HL-60/S4 treated with retinoic acid at 250 ng/mL for 4 days and 3 days (cell line): ENCODE measurements around the gene PRR20G.

Source experiments
- in situ Hi-C: fragments of 300-500 bp; cut with MboI; formaldehyde crosslinking; loops from 2 replicates; pipeline ENCODE4 v1.7.0; 2022; ENCODE audit warnings: low sequenced_read_pairs

PRR20G gene

DNA sequence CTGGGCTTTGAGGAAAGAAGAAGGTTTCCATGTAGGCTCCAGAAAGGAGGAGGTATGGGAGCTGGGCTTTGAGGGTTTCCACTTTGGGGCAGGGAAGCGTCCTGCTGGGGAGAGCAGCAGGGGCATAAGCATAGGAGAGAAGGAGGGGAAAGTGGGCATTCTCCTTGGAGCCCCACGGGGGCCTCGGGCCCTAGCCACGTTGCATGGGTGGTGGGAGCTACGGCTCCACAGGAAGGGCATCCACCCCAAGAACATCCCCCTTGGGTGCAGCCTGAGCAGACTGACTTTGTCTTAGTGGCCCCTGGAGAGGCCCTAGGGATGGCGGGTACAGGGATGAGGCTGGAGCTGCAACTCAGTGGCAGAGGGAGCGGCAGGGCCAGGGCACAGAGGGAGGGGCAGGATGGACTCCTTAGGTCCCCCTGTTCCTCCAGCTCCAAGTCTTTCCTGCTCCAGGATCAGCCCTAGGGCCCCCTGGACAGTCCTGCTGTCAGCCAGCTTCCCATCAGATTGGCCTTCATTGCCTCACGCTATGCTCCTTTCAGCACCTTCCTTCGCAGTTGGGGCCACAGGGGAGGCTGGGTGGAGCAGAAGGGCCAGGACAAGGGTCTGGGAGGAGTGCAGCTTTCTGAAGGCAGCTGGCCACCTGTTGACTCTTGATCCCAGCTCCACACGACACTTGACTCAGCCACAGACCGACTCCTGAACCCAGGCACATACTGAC, 22.9 kb downstream of the PRR20G start:
- in situ Hi-C loops = no loop called here

DNA sequence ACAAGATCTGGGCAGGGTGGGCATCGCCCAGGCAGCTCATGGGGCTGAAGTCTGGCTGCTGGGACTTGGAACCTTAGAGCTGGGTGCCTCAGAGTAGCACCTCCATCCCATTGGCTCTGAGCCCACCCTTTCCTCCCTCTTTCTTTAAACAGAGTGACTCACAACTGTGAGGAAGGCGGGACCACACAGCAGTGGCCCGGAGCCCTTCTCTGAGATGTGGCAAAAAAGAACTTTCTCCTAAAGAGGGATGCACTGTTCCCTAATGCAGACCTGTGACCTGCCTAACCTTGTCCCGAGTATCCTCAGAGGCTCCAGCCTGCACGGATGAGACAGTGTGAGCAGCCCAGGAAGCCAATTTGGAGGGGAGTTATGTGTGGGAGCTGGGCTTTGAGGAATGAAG, 23.6 kb downstream of the PRR20G start:
- in situ Hi-C loops = no loop called here

DNA sequence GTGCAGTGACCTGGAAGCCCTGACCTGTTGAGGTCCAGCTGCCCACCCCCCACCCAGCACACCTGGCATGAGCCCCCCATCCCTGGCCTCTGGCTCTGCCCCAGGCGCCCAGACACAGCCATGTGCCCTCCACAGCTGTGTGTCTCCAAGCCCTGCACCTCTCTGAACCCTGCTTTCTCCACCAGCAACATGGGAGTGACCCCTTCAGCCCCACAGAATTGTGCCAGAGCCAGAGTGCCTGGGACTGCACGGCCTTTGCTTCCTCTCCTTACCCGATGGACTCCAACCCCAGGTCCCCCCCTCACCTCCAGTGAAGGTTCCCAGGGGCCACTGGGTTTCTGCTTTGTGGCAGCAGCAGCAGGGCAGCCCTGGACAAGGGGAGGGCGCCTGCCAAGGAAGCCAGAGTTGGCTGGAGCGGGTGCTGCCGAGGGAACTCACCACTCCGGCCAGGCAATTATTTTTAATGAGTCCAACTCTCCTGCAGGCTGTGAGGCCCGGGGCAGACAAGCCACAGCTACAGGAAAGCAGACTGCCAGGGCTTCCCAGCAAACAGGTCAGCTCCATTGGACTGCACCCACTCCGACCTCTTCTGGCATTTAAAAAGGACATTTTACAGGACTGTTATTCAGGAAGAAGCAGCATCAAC, 24.1 kb downstream of the PRR20G start:
- in situ Hi-C loops = no loop called here

DNA sequence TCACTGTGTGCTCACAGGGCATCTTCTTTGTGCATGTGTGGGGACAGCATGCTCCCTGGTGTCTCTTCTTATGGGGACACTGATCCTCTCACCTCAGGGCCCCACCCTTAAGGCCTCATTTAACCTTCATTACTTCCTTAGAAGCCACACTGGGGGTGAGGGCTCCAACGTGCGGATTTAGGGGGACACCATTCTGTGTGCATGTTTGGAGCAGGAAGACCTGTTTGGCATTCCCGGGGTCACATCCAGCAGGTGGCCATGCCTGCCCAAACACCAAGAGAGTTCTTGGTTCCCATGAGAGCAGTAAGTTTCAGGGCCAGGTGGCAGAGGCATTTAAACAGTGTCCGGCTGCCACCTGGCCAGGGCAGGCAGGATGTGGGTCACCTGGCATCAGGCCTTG, 24.8 kb downstream of the PRR20G start:
- in situ Hi-C loops = no loop called here

DNA sequence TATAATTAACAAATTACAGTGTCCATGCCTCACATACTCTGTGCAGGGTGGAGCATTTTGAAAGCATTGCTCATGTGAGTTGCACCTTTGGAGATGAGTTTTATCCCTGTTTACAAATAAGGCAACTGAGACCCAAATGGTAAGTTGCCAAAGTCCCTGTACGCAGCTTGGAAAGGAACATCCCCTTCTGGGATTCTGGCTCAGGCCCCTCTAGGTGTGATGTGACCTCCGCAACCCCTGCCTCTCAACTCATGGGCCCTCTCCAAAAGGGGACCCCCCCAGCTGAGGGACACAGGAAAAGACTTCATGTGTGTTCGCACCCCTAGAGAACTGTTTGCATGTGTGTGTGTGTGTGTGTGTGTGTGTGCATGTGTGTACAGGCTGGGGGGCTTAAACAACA, 25.3 kb downstream of the PRR20G start:
- in situ Hi-C loops = no loop called here

DNA sequence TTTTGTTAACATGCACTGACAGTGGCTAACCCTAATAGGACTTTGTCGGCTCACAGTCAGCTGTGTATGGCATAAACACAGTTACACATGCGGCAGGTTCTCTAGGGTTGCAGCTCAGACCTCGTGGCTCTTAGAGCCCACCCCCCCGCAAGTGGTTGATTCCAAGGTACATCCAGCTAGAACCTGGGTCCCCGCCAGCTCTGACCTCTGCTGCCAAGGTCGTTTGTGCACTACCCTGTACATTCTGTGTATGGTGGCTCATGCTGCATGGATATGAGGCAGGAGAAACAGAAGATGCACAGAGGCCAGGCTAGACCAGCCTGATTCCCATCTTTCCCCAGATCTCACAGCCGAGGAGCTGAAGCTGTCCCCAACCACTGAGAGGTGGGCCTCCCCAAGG, 25.9 kb downstream of the PRR20G start:
- in situ Hi-C loops = no loop called here

DNA sequence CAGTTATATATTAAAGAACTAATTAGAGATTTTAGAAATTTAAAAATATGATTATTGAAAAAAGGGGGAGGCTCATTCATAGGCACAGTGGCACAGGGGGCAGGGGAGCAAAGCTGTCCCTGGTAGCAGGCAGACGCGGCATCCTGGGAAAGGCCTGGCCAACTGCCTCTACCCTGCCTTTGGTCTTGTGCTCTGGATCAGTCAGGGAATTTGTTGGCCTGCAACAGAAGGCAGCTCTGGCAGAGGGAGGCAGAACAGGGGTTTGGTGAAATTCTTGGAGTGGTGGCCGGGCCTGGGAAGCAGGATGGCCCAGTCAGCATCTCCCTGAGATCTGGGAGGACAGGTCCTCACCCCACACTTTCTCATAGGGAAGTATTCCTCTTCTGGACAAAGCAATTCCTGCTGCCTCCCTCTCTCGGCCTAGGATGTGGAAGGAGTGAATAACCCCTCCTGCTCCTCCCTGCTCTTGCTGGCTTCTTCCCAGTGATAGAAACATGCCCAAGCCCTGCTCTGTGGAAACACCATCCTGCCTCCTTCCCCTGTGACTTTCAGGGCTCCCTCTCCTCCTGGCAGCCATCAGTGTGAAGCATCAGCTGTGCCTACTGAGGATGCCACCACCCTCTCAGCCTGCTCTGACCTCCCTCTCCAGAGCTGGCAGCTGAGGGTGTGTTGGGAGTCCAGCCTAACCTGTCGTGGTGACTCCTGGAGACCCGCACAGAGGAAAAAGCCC, 26.9 kb downstream of the PRR20G start:
- in situ Hi-C loops = no loop called here

DNA sequence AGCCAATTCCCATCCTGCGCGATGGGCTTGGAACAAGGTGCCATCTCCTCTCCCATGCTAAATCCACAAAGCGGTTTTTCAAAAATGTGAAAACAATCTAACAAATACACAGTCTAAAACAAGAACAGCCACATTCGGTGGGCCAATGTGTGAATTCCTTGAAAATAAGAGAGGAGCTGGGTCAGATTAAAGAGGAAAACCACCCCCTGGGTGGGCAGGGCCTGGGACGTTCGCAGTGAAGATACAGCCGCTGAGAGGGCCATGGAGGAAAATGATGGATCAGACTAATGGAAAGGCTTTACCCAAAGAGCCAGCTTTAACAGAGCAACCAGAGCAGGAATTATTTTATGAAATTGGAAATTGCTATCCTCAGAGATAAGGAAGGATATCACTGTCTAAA, 27.4 kb downstream of the PRR20G start:
- in situ Hi-C loops = no loop called here

DNA sequence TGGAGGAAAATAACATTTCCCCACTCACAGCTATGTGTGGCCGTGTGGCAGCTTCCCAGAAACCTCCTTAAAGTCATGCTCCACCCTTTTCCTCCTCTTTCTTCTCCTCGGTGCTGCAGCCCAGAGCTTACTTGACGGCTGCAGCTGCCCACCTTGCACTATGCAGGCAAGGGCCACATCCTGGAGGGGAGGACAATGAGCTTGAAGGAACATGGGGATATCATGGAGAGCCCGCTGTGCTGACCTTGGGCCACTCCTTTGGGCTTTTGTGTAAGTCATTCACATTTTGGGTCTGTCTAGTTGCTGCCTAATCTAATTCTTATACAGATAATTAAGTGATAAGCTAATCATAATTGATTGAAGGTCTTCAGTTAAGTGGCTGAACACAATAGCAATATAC, 28.0 kb downstream of the PRR20G start:
- in situ Hi-C loops = no loop called here

DNA sequence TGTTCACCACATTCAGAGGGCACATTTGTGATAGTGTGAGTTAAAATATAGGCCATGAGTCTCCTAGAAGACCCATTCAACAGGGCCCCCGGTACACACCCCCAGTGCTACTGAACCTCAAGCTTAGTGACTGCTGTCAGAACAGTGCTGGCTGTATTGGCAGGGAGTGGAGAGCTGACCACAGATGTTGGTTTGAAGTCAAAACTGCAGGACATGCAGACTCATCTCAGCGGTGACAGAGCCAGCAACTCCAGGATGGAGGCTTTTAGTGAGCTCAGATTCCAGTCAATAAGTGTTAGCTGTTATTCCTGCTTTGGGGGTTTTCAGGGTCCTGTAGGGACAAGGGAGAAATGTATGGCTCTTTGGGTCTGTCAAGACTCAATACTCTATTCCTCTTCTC, 29.1 kb downstream of the PRR20G start:
- in situ Hi-C loops = no loop called here

DNA sequence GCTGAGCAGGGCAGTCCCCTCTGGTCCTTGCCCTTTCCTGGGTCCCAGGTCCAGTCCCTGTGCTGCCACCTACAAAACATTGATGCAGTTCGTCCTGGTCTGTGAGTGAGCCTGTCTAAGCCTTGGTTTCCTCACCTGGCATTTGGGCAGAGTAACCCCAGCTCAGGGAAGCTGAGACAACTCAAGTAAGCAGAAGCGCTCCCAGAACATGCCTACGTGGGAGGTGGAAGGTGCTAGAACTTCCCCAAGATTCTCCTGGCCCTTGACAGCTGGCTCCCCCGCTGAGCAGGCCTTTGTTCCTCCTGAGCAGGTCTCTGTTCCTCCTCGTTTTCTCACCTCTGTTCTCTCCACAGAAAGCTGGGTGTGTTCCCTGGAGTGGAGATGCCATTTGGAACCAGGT, 30.5 kb downstream of the PRR20G start:
- in situ Hi-C loops = no loop called here

DNA sequence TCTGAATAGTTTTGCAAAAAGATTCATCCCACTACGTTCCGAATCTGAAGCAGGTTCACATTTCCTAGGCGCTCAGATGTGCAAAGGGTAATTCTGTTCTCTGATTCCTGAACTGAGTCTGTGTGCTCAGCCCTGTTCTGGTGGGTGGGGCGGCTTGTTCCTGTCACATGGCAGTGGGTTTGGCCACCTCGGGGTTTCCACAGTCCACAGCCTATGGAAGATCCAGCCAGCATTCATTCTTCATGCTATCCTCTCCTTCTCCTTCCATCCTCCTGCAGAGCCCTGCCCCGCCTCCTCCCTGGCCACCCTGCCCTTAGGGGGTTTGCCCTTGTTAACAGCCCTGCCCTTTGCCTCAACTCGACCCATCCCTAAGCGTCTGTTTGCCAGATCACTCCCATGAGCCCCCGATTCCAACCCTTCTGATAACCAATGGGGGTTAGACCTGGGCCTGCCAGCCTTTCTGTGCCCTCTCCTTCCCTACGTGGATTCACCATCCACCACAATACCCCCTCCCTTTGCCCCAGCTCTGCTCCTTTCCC, 31.0 kb downstream of the PRR20G start:
- in situ Hi-C loops = no loop called here

DNA sequence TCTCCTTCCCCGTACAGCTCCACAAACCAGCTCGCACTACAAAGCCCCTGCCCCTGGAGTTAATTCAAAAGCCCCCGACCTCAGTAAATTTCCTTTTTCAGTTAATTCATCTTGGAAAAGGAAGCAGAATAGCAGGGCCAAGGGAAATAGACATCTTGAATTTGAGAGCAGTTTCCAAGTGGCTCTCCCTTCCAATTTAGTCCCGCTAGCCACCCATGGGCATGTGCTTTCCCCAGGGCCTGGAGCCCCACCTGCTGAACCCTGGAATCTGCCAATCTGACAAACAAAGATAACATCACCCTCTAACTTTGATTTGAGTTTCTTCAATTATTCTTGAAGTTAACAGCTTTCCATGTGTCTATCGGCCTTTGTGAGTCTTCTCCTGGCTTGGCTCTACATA, 31.7 kb downstream of the PRR20G start:
- in situ Hi-C loops = no loop called here

DNA sequence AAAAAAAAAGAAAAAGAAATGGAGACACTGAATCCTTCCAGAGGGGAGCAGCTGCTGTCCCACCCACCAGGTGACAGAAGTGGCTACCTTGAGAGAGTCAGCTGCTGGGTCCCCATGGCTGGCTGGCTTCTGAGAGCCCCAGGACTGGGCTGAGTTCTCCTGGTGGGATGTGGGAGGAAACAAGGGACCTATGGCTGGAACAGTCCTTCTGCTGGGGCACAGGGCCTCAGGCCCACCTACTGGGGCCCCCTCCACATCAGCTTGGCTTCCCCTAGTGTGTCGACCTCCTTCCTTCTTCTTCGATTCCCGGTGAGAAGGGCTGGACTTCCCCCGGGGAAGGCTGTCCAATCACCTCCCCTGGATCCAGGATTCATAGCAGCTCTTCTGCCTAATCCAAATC, 32.3 kb downstream of the PRR20G start:
- in situ Hi-C loops = no loop called here

DNA sequence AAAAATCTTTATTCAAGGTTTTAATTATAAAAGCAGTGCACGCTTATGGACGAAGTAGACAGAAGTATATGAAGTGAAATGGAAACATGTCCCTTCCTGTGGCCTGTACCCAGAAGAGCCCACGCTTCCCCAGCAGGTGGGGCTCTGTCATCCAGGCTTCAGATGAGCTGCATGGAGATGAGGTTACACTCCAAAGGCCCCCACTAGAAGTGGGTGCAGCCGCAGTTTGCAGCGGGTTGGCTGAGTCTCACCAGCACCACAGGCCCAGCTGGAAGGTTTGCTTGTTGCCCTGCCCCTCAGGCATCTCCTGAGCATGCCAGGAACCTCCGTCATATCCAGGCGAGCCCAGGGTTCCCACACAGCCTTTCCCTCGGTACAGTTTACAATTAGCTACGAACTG, 33.1 kb downstream of the PRR20G start:
- in situ Hi-C loops = no loop called here

DNA sequence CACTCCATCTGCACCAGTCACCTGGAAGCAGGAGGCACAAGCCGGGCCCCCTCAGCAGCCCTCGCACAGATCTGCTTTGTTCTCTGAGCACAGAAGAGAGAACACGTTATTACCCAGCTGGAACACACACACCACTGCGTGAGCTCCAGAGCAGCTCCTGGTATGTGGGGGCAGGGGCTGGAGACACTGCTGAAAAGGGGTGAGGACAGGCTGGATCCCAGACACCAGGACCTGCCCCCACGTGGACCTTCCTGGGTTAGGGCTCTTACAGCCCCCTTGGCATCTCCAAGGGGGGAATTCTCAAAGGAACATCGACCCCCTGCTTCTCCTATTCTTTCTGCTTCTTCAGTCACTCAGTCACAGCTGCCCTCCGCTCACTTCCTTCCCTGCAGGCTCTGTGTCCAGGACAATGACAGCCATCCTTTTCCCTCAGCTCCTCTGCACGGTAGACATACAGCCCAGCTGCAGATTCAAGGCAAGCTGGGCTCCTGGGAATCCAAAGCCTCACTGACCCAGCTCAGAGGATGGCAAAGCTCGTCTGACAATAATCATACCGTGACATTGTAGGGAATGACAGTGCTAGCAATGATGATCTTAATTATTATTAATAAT, 33.7 kb downstream of the PRR20G start:
- in situ Hi-C loops = no loop called here

DNA sequence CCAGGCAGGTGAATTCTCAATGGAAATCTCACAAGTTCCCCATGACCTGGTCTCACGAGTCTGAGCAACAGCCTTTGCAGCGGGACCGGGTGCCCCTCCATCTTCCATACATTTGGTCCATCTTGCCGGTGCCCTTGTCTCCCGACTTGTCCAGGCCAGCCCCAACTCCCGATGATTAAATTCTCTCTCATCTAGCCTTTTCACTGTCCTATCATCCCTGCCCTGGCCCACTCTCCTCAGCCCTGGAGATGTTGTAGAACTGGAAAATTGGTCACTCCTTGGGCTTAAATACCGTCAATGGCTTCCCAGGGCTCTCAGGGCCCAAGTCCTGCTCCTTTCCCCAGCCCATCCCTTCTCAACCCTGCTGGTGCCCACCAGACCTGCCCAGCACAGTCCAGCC, 34.4 kb downstream of the PRR20G start:
- in situ Hi-C loops = no loop called here

DNA sequence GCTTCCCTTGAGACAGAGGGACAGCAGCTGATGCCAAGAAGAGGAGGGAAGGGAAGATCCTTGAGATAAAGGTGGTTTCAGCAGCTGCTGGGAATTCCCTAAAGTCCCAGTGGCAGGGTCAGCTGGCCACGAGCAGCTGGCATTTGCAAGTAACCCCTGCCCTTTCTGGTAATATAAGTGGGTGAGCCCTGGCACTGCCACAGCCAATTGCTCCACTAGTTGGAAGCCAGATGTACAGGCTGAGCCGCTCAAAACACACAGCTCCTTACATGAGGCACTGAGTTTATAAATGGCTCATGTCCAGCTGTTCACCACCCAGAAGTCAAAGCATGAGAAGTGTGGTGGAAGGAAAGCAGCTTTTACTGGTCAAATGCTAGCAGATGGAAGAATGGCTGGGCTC, 35.4 kb downstream of the PRR20G start:
- in situ Hi-C loops = no loop called here

DNA sequence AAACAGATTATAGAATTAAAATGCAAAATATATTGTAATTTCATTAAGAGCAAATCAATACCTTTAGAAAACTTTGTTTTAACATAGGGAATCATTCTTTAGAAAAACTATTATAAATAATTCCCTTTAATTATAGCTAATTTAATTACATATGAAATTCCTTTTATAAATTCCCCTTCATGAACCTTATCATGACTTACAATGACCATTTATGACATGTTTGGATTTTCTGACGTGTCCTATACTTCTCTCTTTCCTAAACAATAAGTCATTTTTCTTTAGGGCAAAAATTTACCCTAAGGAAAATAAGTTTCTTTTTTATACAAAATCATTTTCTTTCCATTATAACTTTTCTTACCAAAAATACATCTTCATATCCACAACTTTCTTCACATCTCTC, 37.8 kb downstream of the PRR20G start:
- in situ Hi-C loops = no loop called here

DNA sequence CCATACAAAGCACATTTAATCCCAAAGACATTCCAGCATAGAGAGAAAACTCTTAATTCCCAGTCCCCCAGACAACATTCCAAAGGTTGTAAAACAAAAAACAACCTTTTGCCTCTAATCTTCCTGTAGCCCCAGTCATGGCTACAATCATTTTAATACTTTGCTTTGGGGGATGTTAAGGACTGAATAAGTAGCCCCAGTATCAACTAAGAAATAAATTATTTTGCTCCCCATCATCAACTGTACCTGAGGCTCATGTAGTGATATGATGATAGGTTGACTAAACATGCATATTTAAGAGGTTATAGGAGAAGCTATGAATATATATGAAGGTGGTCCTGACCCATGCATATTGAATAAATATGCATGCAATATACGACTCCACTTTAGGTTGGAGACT, 40.6 kb downstream of the PRR20G start:
- in situ Hi-C loops = no loop called here

DNA sequence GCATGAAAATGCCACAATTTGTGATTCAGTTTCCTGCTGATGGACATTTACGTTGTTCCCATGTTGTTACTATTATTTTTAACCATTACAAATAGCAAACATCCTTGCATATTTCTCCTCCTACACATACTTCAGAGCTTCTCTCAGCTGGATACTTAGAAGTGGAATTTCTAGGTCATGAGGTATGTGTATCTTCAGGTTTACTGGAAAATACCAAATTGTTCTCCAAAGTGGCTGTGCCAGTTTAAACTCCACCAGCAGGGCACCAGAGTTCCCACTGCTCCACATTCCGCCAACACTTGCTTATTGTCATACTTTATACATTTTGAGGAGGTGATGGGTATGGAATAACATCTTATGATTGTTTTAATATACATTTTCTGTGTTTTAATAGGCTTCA, 49.2 kb downstream of the PRR20G start:
- in situ Hi-C loops = no loop called here

DNA sequence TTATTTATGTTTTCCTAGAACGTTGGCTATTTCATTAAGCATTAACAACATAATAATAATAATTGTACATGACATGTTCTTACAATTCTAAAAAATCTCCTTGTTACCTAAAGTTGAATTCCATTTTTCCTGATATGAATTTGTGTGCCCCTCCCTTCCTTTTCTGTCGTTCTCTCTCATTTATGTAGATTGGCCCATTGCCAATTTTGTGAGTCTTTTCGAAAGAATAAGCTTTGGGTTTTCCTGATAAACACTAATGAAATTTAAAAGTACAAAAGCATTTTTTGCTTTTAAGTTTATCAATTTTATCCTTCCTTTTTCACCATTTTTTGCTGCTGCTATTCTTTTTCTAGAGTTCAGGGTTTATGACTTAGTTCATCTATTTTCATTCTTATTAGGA, 50.0 kb downstream of the PRR20G start:
- in situ Hi-C loops = no loop called here
